Esophagus muscularis mucosa (tissue), 4 donors: ENCODE results near the gene CTSZ. TPM values are rescaled to one million over a fixed set of nuclear protein-coding genes. Genes with fewer than 3 reads are reported as not detected.

Source experiments
- DNase-seq: peaks from one replicate; pipeline ENCODE4 v3.0.0-alpha.2; 2017; ENCODE audit errors: extremely low spot score
- H3K27ac ChIP-seq, 4 donors: fragments of 200-600 bp; sonication (generic); replicated peaks in 1 of 4; 1 replicate in 3 of 4; 2 replicates in 1 of 4; pipeline ENCODE4 v1.5.1; 2016 to 2019; ENCODE audit warnings: mild to moderate bottlenecking in 1 of 4
- H3K27me3 ChIP-seq, 4 donors: fragments of 200-600 bp; sonication (generic); one replicate each; pipeline versions ENCODE4 v1.5.1 to v1.6.0; 2016 to 2019
- H3K36me3 ChIP-seq, 4 donors: fragments of 200-600 bp; sonication (generic); one replicate each; pipeline ENCODE4 v1.5.1; 2016 to 2019
- H3K4me1 ChIP-seq, 4 donors: fragments of 200-600 bp; sonication (generic); one replicate each; pipeline ENCODE4 v1.5.1; 2016 to 2019
- H3K4me3 ChIP-seq, 4 donors: fragments of 200-600 bp; sonication (generic); 1 replicate in 2 of 4; 2 replicates in 2 of 4; pipeline ENCODE4 v1.5.1; 2016 to 2019; ENCODE audit warnings: mild to moderate bottlenecking in 4 of 4, moderate library complexity in 1 of 4
- H3K9me3 ChIP-seq, 4 donors: fragments of 200-600 bp; sonication (generic); 1 replicate in 3 of 4; 2 replicates in 1 of 4; pipeline ENCODE4 v1.5.1; 2016 to 2019
- EP300 ChIP-seq: sonication (generic); formaldehyde crosslinking; IDR thresholded peaks from one replicate; pipeline ENCODE4 v1.6.1; 2017; ENCODE audit warnings: antibody characterized with exemption
- POLR2A ChIP-seq: fragments of 450-650 bp; IDR thresholded peaks from one replicate; pipeline ENCODE4 v1.6.1; 2017; ENCODE audit warnings: antibody characterized with exemption, moderate library complexity, mild to moderate bottlenecking, low read depth
- POLR2AphosphoS5 ChIP-seq, 2 donors: sonication (generic); formaldehyde crosslinking; IDR thresholded peaks; one replicate each; pipeline ENCODE4 v1.6.1; 2017; ENCODE audit warnings: antibody characterized with exemption in 2 of 2
- WGBS: methylation state at CpG from one replicate; pipeline ENCODE4 v1.1.5; 2018; 5-methylcytosine and 5-hydroxymethylcytosine counted together
- intact Hi-C: fragments of 100-400 bp; cut with DNase I; formaldehyde crosslinking; loops from one replicate; pipeline ENCODE4 v1.15.1; 2023
- total RNA-seq, 4 donors: library from RNA; depleted of rRNA; stranded (reverse); fragments of >200 nt; gene quantifications; one replicate each; pipeline versions ENCODE4 v1.1.0 to v1.2.1, GENCODE V29; 2016
- TF ChIP-seq, protein P1 (sequence below), 3 experiments: fragments of 200-600 bp in 2 of 3; fragments of 450-650 bp in 1 of 3; sonication (generic) in 2 of 3; IDR thresholded peaks; one replicate each; pipeline ENCODE4 v1.5.1; 2017 to 2019; ENCODE audit warnings: antibody characterized with exemption in 3 of 3, mild to moderate bottlenecking in 2 of 3, moderate library complexity in 1 of 3

The CTSZ gene
- total RNA-seq, 4 donors from 2014 or later, result 136 to 267 (median 190) TPM

DNA sequence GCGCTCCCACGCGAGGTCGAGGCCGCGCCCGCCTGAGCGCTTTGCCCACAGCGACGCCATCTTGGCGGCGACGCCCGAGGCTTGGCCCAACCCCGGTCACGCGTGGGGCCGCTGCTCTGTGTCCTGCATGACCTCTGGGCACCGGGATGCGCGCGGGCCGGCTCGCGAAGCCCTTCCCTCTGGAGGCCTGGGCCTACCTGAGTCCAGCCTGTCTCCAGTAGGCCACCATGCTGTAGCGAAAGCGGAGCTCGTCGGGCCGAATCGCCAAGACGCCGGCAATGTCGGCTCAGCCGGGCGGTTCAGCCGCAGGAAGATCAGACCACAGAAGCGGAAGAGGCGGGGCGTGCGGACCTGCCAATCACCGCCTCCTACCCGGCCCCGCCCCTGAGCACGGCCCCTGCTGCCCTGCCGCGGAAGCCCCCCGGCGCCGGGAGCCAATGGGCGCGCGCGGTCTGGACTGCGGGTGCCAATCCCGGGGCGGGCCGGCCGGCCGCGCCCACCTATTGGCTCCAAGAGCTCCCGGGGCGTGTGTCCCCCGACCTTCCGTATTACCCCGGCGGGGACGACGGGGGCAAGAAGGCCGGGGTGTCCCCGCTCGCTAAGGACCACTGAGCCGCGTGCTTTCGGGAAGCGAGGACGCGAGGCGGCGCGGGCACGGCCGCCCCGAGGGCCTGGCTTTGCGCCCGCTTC, 25.1 kb upstream of the CTSZ start, which contains the start of gene ATP5F1E:
TSS of gene ATP5F1E (minus strand) at position 313 of the 690 bp plus-strand sequence. CDS start at position 229, 84 bp downstream.
- intact Hi-C loops, result loop anchor here (5.0 to 10.0 kb wide), 3 partner anchors 50 to 727 kb away; partner anchors contain the start of genes NELFCD and RAB22A
- Histone ChIP-seq H3K4me3 (peak within 1 kb of the TSS; percentile 79 to 89 (median 86)), H3K27ac (peak within 1 kb of the TSS; percentile 87 to 93 (median 90)), H3K9me3 (no peaks in the 10 kb centered on the region), H3K27me3 (no peaks in the 10 kb centered on the region), H3K36me3 (peaks cover 28 to 67% (median 51%) of the 10 kb centered on the region in 4 donors), H3K4me1 (peaks cover 39 to 54% (median 51%) of the 10 kb centered on the region in 4 donors)
- WGBS, result 0% methylated on average over 2 of the region's 86 CpGs
- peak; percentile 98 for DNase-seq
- peak; percentile 95 for TF ChIP-seq POLR2A
- TF ChIP-seq, protein P1, sequence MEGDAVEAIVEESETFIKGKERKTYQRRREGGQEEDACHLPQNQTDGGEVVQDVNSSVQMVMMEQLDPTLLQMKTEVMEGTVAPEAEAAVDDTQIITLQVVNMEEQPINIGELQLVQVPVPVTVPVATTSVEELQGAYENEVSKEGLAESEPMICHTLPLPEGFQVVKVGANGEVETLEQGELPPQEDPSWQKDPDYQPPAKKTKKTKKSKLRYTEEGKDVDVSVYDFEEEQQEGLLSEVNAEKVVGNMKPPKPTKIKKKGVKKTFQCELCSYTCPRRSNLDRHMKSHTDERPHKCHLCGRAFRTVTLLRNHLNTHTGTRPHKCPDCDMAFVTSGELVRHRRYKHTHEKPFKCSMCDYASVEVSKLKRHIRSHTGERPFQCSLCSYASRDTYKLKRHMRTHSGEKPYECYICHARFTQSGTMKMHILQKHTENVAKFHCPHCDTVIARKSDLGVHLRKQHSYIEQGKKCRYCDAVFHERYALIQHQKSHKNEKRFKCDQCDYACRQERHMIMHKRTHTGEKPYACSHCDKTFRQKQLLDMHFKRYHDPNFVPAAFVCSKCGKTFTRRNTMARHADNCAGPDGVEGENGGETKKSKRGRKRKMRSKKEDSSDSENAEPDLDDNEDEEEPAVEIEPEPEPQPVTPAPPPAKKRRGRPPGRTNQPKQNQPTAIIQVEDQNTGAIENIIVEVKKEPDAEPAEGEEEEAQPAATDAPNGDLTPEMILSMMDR (IDR thresholded peaks at IDR 0.05), result no peak
- peak; percentile 82 to 97 for TF ChIP-seq POLR2AphosphoS5 (IDR thresholded peaks at IDR 0.05)
- no peak for TF ChIP-seq EP300

GRCh38 chr20:59031564-59032022, 24.5 kb upstream of the CTSZ start:
- Histone ChIP-seq H3K27me3 (no peaks in the 10 kb centered on the region), H3K4me3 (peak overlapping the region; percentile 79 to 89 (median 86)), H3K27ac (peak overlapping the region; percentile 87 to 93 (median 90)), H3K36me3 (peaks cover 23 to 67% (median 48%) of the 10 kb centered on the region in 4 donors), H3K4me1 (peaks cover 39 to 60% (median 56%) of the 10 kb centered on the region in 4 donors), H3K9me3 (no peaks in the 10 kb centered on the region)
- TF ChIP-seq EP300 (no peak), POLR2A (no peak), POLR2AphosphoS5 (IDR thresholded peaks at IDR 0.05) (no peak)
- TF ChIP-seq, protein P1 (IDR thresholded peaks at IDR 0.05), result no peak
- 21% methylated on average over 13 of the region's 13 CpGs for WGBS
- DNase-seq, result no peak
- intact Hi-C loops, result loop anchor here (5.0 to 10.0 kb wide), 3 partner anchors 49 to 727 kb away; partner anchors contain the start of genes NELFCD and RAB22A

GRCh38 chr20:59030911-59031563, 24.0 kb upstream of the CTSZ start:
- Histone ChIP-seq H3K27me3 (no peaks in the 10 kb centered on the region), H3K9me3 (no peaks in the 10 kb centered on the region), H3K4me1 (peaks cover 39 to 63% (median 60%) of the 10 kb centered on the region in 4 donors), H3K27ac (peak overlapping the region; percentile 87 to 93 (median 90)), H3K36me3 (peaks cover 18 to 67% (median 47%) of the 10 kb centered on the region in 4 donors), H3K4me3 (peak overlapping the region; percentile 79 to 89 (median 86))
- 78% methylated on average over 7 of the region's 7 CpGs for WGBS
- TF ChIP-seq EP300 (no peak), POLR2AphosphoS5 (IDR thresholded peaks at IDR 0.05) (no peak), POLR2A (no peak)
- TF ChIP-seq, protein P1 (IDR thresholded peaks at IDR 0.05), result no peak
- peak; percentile 31 for DNase-seq
- intact Hi-C loops, result loop anchor here (5.0 to 10.0 kb wide), 3 partner anchors 49 to 726 kb away; partner anchors contain the start of genes NELFCD and RAB22A

DNA sequence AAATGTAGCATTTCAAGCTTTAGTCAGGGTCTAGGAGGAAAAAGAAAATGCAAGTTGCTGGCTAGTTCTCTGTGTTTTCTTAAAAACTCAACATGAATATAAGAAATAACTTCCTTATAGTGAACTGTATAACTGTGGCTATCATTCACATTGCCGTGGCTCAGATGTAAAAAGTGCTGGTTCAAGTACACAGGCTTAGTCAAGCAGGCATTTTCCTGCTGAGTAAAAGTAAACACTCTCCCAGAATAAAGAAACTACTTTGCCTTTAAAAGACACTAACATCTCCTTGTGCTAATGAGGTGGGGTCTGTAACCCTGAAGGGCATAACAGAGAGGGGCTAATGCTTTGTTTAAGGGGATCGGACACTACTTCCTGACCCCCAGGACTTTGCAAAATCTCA, 21.8 kb upstream of the CTSZ start:
- intact Hi-C loops, result no loop called here
- H3K9me3 ChIP-seq, result no peaks in the 10 kb centered on the region
- no peak for TF ChIP-seq EP300
- peak overlapping the region; percentile 6 to 26 (median 7) for H3K4me3 ChIP-seq
- peaks cover 39 to 63% (median 60%) of the 10 kb centered on the region in 4 donors for H3K4me1 ChIP-seq
- no peak overlapping the region for H3K27ac ChIP-seq
- no peak for DNase-seq
- peaks cover 23 to 70% (median 50%) of the 10 kb centered on the region in 4 donors for H3K36me3 ChIP-seq
- no peaks in the 10 kb centered on the region for H3K27me3 ChIP-seq
- WGBS, result 31% methylated on average over 2 of the region's 2 CpGs
